Panc1 (cell line): Measurements from ENCODE around the gene IGSF3. TPM values are rescaled to one million over a fixed set of nuclear protein-coding genes. Genes with fewer than 3 reads are reported as not detected.

Source experiments
- ATAC-seq: fragments of 200-7000 bp; cut with Tn5 transposase; 2 replicates; pipeline ENCODE4 v1.9.1; 2020; ENCODE audit warnings: mild to moderate bottlenecking, moderate library complexity
- BruUV-seq: library from RNA; stranded (reverse); fragments of 400-500 nt; replicated peaks from 2 replicates; lab custom pipeline; 2021; lab: Mats Ljungman, UMichigan
- CTCF ChIA-PET: fragments of 300-600 bp; sonication (Branson Sonifier 250); formaldehyde crosslinking; loops from one replicate; lab custom pipeline; 2022; ENCODE audit warnings: antibody characterized with exemption; lab: Charles Lee
- POLR2A ChIA-PET: fragments of 300-600 bp; sonication (Branson Sonifier 250); formaldehyde crosslinking; loops from one replicate; lab custom pipeline; 2022; ENCODE audit warnings: antibody characterized with exemption; lab: Charles Lee
- DNase-seq: peaks from one replicate; pipeline ENCODE4 v3.0.0-alpha.2; 2010; ENCODE audit warnings: low read depth, low spot score
- H3K27ac ChIP-seq: 2 replicates; pipeline ENCODE4 v1.5.1; 2011; ENCODE audit warnings: mild to moderate bottlenecking, low read length, inconsistent platforms
- H3K27me3 ChIP-seq: fragments of 200-500 bp; sonication (Bioruptor generic); 2 replicates; pipeline ENCODE4 v1.6.0; 2014; ENCODE audit warnings: low read length, inconsistent platforms; ENCODE audit not compliant: control insufficient read depth, insufficient read depth
- H3K36me3 ChIP-seq: fragments of 200-500 bp; sonication (Bioruptor generic); 2 replicates; pipeline ENCODE4 v1.5.1; 2014; ENCODE audit warnings: inconsistent platforms, mild to moderate bottlenecking, low read length, moderate library complexity; ENCODE audit not compliant: control insufficient read depth, insufficient read depth
- H3K4me1 ChIP-seq: 2 replicates; pipeline ENCODE4 v1.5.1; 2011; ENCODE audit warnings: inconsistent platforms, mild to moderate bottlenecking, low read length, moderate library complexity; ENCODE audit not compliant: control insufficient read depth, insufficient read depth
- H3K4me3 ChIP-seq, 2 experiments: 2 replicates each; pipeline ENCODE4 v1.5.1; 2011 to 2012; ENCODE audit warnings: low read depth in 2 of 2, low read length in 2 of 2, mild to moderate bottlenecking in 2 of 2, inconsistent platforms in 1 of 2, moderate library complexity in 1 of 2
- H3K9me3 ChIP-seq: fragments of 200-500 bp; sonication (Bioruptor generic); 2 replicates; pipeline ENCODE4 v1.5.1; 2014; ENCODE audit warnings: low read depth, mild to moderate bottlenecking, inconsistent platforms, low read length, moderate library complexity; ENCODE audit not compliant: control insufficient read depth, insufficient read depth
- POLR2AphosphoS5 ChIP-seq: IDR thresholded peaks from 2 replicates; pipeline ENCODE4 v1.6.1; 2012; ENCODE audit warnings: mild to moderate bottlenecking, low read depth, low read length, moderate library complexity
- SIN3A ChIP-seq: IDR thresholded peaks from 2 replicates; pipeline ENCODE4 v1.6.1; 2012; ENCODE audit warnings: low read depth, mild to moderate bottlenecking, low read length, moderate library complexity, borderline replicate concordance; ENCODE audit not compliant: insufficient read depth
- TCF7L2 ChIP-seq: IDR thresholded peaks from 2 replicates; pipeline ENCODE4 v1.6.1; 2011; ENCODE audit warnings: mild to moderate bottlenecking, low read depth, low read length, inconsistent platforms
- in situ Hi-C: cut with HindIII; loops from 2 replicates; pipeline ENCODE4 v1.10.0; 2016; ENCODE audit warnings: low sequenced_read_pairs, low pct_unique_long_range_greater_than_20kb
- intact Hi-C: fragments of 100-400 bp; cut with micrococcal nuclease; formaldehyde crosslinking; loops from one replicate; pipeline ENCODE4 v1.10.0; 2022; ENCODE audit not compliant: unreplicated experiment
- total RNA-seq: library from RNA; stranded (reverse); gene quantifications from one replicate; pipeline ENCODE4 v1.2.1, GENCODE V29; 2021; ENCODE audit not compliant: unreplicated experiment
- TF ChIP-seq, protein P1 (sequence below), 2 experiments: IDR thresholded peaks; 2 replicates each; pipeline ENCODE4 v1.6.1; 2011 to 2012; ENCODE audit warnings: low read depth in 2 of 2, control low read depth in 1 of 2, low read length in 1 of 2, mild to moderate bottlenecking in 1 of 2, moderate library complexity in 1 of 2; ENCODE audit not compliant: insufficient read depth in 1 of 2
- TF ChIP-seq, protein P2 (sequence below): fragments of 450-650 bp; IDR thresholded peaks from 2 replicates; pipeline ENCODE4 v1.5.1; 2017; ENCODE audit warnings: mild to moderate bottlenecking

The IGSF3 gene
- total RNA-seq, 1 experiment from 2014 or later, result 9.3 TPM

DNA sequence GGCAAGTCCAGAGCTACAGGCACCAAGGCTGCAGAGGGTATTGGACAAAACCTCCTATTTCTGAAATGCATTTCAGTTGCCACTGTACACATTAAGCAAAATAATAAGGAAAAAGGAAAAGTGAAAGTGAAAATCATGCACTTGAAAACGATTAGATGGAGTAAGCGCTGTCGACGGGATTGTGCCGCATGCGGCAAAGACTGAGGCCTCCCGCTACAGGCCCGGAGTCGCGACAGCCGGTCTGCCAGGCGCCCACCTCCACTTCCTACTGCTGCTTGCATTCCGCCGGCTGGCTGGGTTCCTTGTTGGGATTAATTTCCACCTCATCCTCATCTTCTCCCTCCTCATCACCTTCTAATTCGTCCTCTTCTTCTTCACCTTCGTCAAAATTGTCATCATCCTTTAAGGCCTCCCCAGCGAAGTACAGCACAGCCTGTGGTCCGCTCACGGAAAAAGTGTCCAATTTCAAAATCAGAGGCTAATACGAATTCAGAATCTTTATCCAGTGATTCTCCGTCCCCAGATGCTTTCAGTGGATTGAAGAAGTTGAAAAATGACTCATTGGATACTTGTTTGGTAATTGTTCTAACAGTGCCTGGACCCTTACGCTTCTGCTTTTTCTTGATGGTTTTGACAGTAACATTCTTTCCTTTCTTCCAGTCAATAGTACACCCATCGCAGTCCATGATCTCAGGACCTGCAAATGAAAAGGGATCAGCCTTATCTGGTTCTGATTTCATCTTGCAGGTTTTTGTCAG is 134.7 kb downstream of the IGSF3 start:
- Histone ChIP-seq H3K27ac (no peak overlapping the region), H3K9me3 (no peaks in the 10 kb centered on the region), H3K4me3 (no peak overlapping the region), H3K36me3 (no peaks in the 10 kb centered on the region), H3K27me3 (no peaks in the 10 kb centered on the region), H3K4me1 (no peaks in the 10 kb centered on the region)
- BruUV-seq, result no TSS peak
- POLR2A ChIA-PET, result no interaction called here
- CTCF ChIA-PET, result no interaction called here
- intact Hi-C loops (no loop called here), in situ Hi-C loops (no loop called here)
- DNase-seq (no peak), ATAC-seq (no peak)
- no peak for TF ChIP-seq TCF7L2
- TF ChIP-seq, protein P1, sequence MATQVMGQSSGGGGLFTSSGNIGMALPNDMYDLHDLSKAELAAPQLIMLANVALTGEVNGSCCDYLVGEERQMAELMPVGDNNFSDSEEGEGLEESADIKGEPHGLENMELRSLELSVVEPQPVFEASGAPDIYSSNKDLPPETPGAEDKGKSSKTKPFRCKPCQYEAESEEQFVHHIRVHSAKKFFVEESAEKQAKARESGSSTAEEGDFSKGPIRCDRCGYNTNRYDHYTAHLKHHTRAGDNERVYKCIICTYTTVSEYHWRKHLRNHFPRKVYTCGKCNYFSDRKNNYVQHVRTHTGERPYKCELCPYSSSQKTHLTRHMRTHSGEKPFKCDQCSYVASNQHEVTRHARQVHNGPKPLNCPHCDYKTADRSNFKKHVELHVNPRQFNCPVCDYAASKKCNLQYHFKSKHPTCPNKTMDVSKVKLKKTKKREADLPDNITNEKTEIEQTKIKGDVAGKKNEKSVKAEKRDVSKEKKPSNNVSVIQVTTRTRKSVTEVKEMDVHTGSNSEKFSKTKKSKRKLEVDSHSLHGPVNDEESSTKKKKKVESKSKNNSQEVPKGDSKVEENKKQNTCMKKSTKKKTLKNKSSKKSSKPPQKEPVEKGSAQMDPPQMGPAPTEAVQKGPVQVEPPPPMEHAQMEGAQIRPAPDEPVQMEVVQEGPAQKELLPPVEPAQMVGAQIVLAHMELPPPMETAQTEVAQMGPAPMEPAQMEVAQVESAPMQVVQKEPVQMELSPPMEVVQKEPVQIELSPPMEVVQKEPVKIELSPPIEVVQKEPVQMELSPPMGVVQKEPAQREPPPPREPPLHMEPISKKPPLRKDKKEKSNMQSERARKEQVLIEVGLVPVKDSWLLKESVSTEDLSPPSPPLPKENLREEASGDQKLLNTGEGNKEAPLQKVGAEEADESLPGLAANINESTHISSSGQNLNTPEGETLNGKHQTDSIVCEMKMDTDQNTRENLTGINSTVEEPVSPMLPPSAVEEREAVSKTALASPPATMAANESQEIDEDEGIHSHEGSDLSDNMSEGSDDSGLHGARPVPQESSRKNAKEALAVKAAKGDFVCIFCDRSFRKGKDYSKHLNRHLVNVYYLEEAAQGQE (IDR thresholded peaks at IDR 0.05; ENCODE audit: insufficient read depth in 1 of 2, low read depth in 2 of 2, low read length in 1 of 2), result no peak
- TF ChIP-seq POLR2AphosphoS5, result no peak
- no peak for TF ChIP-seq SIN3A
- TF ChIP-seq, protein P2, sequence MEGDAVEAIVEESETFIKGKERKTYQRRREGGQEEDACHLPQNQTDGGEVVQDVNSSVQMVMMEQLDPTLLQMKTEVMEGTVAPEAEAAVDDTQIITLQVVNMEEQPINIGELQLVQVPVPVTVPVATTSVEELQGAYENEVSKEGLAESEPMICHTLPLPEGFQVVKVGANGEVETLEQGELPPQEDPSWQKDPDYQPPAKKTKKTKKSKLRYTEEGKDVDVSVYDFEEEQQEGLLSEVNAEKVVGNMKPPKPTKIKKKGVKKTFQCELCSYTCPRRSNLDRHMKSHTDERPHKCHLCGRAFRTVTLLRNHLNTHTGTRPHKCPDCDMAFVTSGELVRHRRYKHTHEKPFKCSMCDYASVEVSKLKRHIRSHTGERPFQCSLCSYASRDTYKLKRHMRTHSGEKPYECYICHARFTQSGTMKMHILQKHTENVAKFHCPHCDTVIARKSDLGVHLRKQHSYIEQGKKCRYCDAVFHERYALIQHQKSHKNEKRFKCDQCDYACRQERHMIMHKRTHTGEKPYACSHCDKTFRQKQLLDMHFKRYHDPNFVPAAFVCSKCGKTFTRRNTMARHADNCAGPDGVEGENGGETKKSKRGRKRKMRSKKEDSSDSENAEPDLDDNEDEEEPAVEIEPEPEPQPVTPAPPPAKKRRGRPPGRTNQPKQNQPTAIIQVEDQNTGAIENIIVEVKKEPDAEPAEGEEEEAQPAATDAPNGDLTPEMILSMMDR, result no peak

DNA sequence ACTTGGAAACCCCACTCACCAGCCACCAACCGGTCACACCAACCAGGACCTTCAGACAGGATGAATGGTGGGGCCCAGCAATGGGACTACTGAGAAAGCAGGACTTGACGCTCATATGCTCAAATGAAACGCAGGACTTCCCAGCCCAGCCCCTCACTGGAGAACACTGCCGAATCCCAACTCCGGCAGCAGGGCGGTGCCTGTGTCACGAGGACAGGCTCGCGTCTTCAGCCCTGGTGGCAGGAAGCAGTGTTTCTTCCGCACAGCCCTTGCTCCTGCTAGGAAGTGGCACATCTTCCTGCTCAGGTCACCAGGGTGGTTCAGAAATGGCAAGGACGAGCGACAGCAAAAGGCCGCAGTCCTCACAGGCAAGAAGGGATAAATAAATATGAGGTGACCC is 135.6 kb downstream of the IGSF3 start:
- POLR2A ChIA-PET, result no interaction called here
- Histone ChIP-seq H3K9me3 (no peaks in the 10 kb centered on the region), H3K4me3 (no peak overlapping the region), H3K4me1 (no peaks in the 10 kb centered on the region), H3K36me3 (no peaks in the 10 kb centered on the region), H3K27me3 (no peaks in the 10 kb centered on the region), H3K27ac (no peak overlapping the region)
- intact Hi-C loops (no loop called here), in situ Hi-C loops (no loop called here)
- CTCF ChIA-PET, result no interaction called here
- no TSS peak for BruUV-seq
- ATAC-seq, result no peak
- TF ChIP-seq TCF7L2 (no peak), POLR2AphosphoS5 (no peak), SIN3A (no peak)
- TF ChIP-seq, protein P2, result no peak
- TF ChIP-seq, protein P1 (IDR thresholded peaks at IDR 0.05; ENCODE audit: insufficient read depth in 1 of 2, low read depth in 2 of 2, low read length in 1 of 2), result no peak
- DNase-seq, result no peak
